Calu3 (cell line): ENCODE results near the gene AGBL4. TPM values are rescaled to one million over a fixed set of nuclear protein-coding genes. Genes with fewer than 3 reads are reported as not detected.

Experiments used
- BruUV-seq: library from RNA; stranded (reverse); fragments of 400-500 nt; replicated peaks from 2 replicates; lab custom pipeline; 2021; lab: Mats Ljungman, UMichigan
- CTCF ChIA-PET: fragments of 300-600 bp; sonication (Branson Sonifier 250); formaldehyde crosslinking; loops from one replicate; lab custom pipeline; 2022; ENCODE audit warnings: antibody characterized with exemption; lab: Charles Lee
- DNase-seq: peaks from one replicate; pipeline ENCODE4 v3.0.0; 2022
- H3K27ac Mint-ChIP-seq: one replicate; pipeline ENCODE4 v1.8.0; 2022; ENCODE audit warnings: mixed read lengths; ENCODE audit not compliant: unreplicated experiment
- H3K27me3 Mint-ChIP-seq: one replicate; pipeline ENCODE4 v1.8.0; 2022; ENCODE audit warnings: mixed read lengths; ENCODE audit not compliant: unreplicated experiment
- H3K36me3 Mint-ChIP-seq: one replicate; pipeline ENCODE4 v1.8.0; 2022; ENCODE audit warnings: mild to moderate bottlenecking, moderate library complexity, mixed read lengths; ENCODE audit not compliant: insufficient read depth, unreplicated experiment
- H3K4me1 Mint-ChIP-seq: one replicate; pipeline ENCODE4 v1.8.0; 2022; ENCODE audit warnings: mild to moderate bottlenecking, low read depth, mixed read lengths; ENCODE audit not compliant: unreplicated experiment
- H3K4me3 Mint-ChIP-seq: one replicate; pipeline ENCODE4 v1.8.0; 2022; ENCODE audit warnings: mild to moderate bottlenecking, low read depth, moderate library complexity, mixed read lengths; ENCODE audit not compliant: unreplicated experiment
- H3K9me3 Mint-ChIP-seq: one replicate; pipeline ENCODE4 v1.8.0; 2022; ENCODE audit warnings: low read depth, mixed read lengths; ENCODE audit not compliant: unreplicated experiment
- CTCF ChIP-seq: fragments of 200-600 bp; IDR thresholded peaks from one replicate; pipeline ENCODE4 v1.8.0; 2022; ENCODE audit warnings: antibody characterized with exemption; ENCODE audit not compliant: unreplicated experiment
- intact Hi-C: fragments of 100-400 bp; cut with micrococcal nuclease; formaldehyde crosslinking; loops from one replicate; pipeline ENCODE4 v1.10.0; 2022; ENCODE audit not compliant: unreplicated experiment
- total RNA-seq: library from RNA; stranded (reverse); gene quantifications from 2 replicates; pipeline ENCODE4 v1.2.3, GENCODE V29; 2022

Gene AGBL4
- total RNA-seq, 1 experiment from 2014 or later = not detected

- Mint-ChIP-seq H3K4me1 (peaks cover 8% of the 10 kb centered on the region), H3K27ac (no peak overlapping the region), H3K36me3 (no peaks in the 10 kb centered on the region), H3K9me3 (peaks cover 3% of the 10 kb centered on the region), H3K27me3 (no peaks in the 10 kb centered on the region), H3K4me3 (no peak overlapping the region)
- CTCF ChIA-PET = no interaction called here
- DNase-seq = no peak
- intact Hi-C loops = no loop called here
- no TSS peak for BruUV-seq
- TF ChIP-seq CTCF = no peak
Measured at GRCh38 chr1:49052102-49052501, 971.7 kb downstream of the AGBL4 start.

GRCh38 chr1:49051647-49052046, 972.1 kb downstream of the AGBL4 start:
- intact Hi-C loops = no loop called here
- Mint-ChIP-seq H3K4me3 (no peak overlapping the region), H3K27me3 (no peaks in the 10 kb centered on the region), H3K4me1 (peaks cover 8% of the 10 kb centered on the region), H3K36me3 (no peaks in the 10 kb centered on the region), H3K9me3 (peaks cover 3% of the 10 kb centered on the region), H3K27ac (no peak overlapping the region)
- no TSS peak for BruUV-seq
- no peak for DNase-seq
- no peak for TF ChIP-seq CTCF
- CTCF ChIA-PET = no interaction called here

GRCh38 chr1:49050041-49050440, 973.7 kb downstream of the AGBL4 start:
- Mint-ChIP-seq H3K27me3 (no peaks in the 10 kb centered on the region), H3K9me3 (no peaks in the 10 kb centered on the region), H3K4me1 (peaks cover 8% of the 10 kb centered on the region), H3K27ac (no peak overlapping the region), H3K4me3 (no peak overlapping the region), H3K36me3 (no peaks in the 10 kb centered on the region)
- no peak for DNase-seq
- CTCF ChIA-PET = no interaction called here
- BruUV-seq = no TSS peak
- no peak for TF ChIP-seq CTCF
- intact Hi-C loops = no loop called here

GRCh38 chr1:49048188-49048587, 975.6 kb downstream of the AGBL4 start:
- no peaks in the 10 kb centered on the region for H3K9me3 Mint-ChIP-seq
- no peak overlapping the region for H3K27ac Mint-ChIP-seq
- no peak for DNase-seq
- H3K36me3 Mint-ChIP-seq = no peaks in the 10 kb centered on the region
- no peak overlapping the region for H3K4me3 Mint-ChIP-seq
- CTCF ChIA-PET = no interaction called here
- no peak for TF ChIP-seq CTCF
- no peaks in the 10 kb centered on the region for H3K27me3 Mint-ChIP-seq
- no TSS peak for BruUV-seq
- peaks cover 8% of the 10 kb centered on the region for H3K4me1 Mint-ChIP-seq
- intact Hi-C loops = no loop called here
